ENCODE results near the gene TFF3.

GRCh38 chr21:42279341-42279871 lies 35.8 kb downstream of the TFF3 start:
- TF ChIP-seq EZH2 (IDR thresholded peaks at IDR 0.05), result no peak
- TF ChIP-seq POLR2AphosphoS5 (IDR thresholded peaks at IDR 0.05; ENCODE audit: borderline replicate concordance, low read depth, low read length), result no peak

Measured in SK-N-MC (cell line).